ENCODE measurements around the gene ID2. TPM values are rescaled to one million over a fixed set of nuclear protein-coding genes. Genes with fewer than 3 reads are reported as not detected.
A peak's percentile ranks its signal among the peaks of the same experiment; 100 is the strongest.

ID2 gene
- total and polyA plus RNA-seq, 2 of the 13 experiments (the other 11 are each of a cell fraction or from before 2014, with no cell fraction given): 214 to 719 TPM

GRCh38 chr2:8663997-8664396 lies 17.9 kb upstream of the ID2 start:
- no TSS peak for BruUV-seq (replicated peaks)
- in situ Hi-C loops (cut with HindIII; ENCODE audit: extremely low pct_ligation_motif_present, low pct_unique_long_range_greater_than_20kb) (no loop called here), intact Hi-C loops (cut with micrococcal nuclease; ENCODE audit: unreplicated experiment) (no loop called here)
- Histone ChIP-seq H3K27ac (ENCODE audit: extremely low read length, insufficient read depth, low read length) (no peak overlapping the region), H3K4me1 (ENCODE audit: insufficient read depth, low read length) (peaks cover 46% of the 10 kb centered on the region), H3K36me3 (replicated peaks in 1 of 2; ENCODE audit: control insufficient read depth in 1 of 2, insufficient read depth in 2 of 2, low read length in 2 of 2) (no peaks in the 10 kb centered on the region), H3K4me2 (ENCODE audit: low read depth, low read length) (no peak overlapping the region), H3K9me3 (ENCODE audit: low read length) (no peaks in the 10 kb centered on the region), H3K79me2 (ENCODE audit: insufficient read depth, low read length) (no peaks in the 10 kb centered on the region), H3K4me3 (replicated peaks in 1 of 3; ENCODE audit: insufficient read depth in 1 of 3, low read depth in 2 of 3, low read length in 3 of 3) (no peak overlapping the region), H2AFZ (ENCODE audit: low read length) (no peak overlapping the region), H3K27me3 (ENCODE audit: control insufficient read depth in 1 of 2, insufficient read depth in 2 of 2, low read length in 2 of 2) (no peaks in the 10 kb centered on the region), H4K20me1 (ENCODE audit: insufficient read depth, low read length) (no peaks in the 10 kb centered on the region), H3K9ac (ENCODE audit: insufficient read depth, low read depth, low read length) (no peak overlapping the region)
- DNase-seq (ENCODE audit: low spot score) (no peak), ATAC-seq (no peak), FAIRE-seq (no peak)
- POLR2A ChIA-PET: interaction anchor here (4.0 kb wide), 1 partner anchor 16 kb away, joined by 49 read pairs; the partner anchor contains the start of gene ID2
- CTCF ChIA-PET (ENCODE audit: low intra/inter-chr PET ratio, low total read pairs): no interaction called here
- 86% methylated on average over 13 of the region's 13 CpGs for WGBS (ENCODE audit: low lambda C conversion rate)
- TF ChIP-seq ZNF30 (CRISPR knock-in tag; IDR thresholded peaks at IDR 0.05) (no peak), PLRG1 (conservative IDR thresholded peaks at IDR 0.05) (no peak), ZSCAN22 (CRISPR knock-in tag; IDR thresholded peaks at IDR 0.05) (no peak), BCL6 (CRISPR knock-in tag; IDR thresholded peaks at IDR 0.05) (no peak)
- TF ChIP-seq, protein P1, sequence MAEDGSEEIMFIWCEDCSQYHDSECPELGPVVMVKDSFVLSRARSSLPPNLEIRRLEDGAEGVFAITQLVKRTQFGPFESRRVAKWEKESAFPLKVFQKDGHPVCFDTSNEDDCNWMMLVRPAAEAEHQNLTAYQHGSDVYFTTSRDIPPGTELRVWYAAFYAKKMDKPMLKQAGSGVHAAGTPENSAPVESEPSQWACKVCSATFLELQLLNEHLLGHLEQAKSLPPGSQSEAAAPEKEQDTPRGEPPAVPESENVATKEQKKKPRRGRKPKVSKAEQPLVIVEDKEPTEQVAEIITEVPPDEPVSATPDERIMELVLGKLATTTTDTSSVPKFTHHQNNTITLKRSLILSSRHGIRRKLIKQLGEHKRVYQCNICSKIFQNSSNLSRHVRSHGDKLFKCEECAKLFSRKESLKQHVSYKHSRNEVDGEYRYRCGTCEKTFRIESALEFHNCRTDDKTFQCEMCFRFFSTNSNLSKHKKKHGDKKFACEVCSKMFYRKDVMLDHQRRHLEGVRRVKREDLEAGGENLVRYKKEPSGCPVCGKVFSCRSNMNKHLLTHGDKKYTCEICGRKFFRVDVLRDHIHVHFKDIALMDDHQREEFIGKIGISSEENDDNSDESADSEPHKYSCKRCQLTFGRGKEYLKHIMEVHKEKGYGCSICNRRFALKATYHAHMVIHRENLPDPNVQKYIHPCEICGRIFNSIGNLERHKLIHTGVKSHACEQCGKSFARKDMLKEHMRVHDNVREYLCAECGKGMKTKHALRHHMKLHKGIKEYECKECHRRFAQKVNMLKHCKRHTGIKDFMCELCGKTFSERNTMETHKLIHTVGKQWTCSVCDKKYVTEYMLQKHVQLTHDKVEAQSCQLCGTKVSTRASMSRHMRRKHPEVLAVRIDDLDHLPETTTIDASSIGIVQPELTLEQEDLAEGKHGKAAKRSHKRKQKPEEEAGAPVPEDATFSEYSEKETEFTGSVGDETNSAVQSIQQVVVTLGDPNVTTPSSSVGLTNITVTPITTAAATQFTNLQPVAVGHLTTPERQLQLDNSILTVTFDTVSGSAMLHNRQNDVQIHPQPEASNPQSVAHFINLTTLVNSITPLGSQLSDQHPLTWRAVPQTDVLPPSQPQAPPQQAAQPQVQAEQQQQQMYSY (CRISPR knock-in tag; IDR thresholded peaks at IDR 0.05): no peak
- TF ChIP-seq, protein P2, sequence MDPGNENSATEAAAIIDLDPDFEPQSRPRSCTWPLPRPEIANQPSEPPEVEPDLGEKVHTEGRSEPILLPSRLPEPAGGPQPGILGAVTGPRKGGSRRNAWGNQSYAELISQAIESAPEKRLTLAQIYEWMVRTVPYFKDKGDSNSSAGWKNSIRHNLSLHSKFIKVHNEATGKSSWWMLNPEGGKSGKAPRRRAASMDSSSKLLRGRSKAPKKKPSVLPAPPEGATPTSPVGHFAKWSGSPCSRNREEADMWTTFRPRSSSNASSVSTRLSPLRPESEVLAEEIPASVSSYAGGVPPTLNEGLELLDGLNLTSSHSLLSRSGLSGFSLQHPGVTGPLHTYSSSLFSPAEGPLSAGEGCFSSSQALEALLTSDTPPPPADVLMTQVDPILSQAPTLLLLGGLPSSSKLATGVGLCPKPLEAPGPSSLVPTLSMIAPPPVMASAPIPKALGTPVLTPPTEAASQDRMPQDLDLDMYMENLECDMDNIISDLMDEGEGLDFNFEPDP (CRISPR knock-in tag; conservative IDR thresholded peaks at IDR 0.05): 0 out of 2 replicates have a peak, but pooled peaks have one; percentile 15

All from HepG2 (cell line).